ENCODE measurements around the gene ECE2.

- TF ChIP-seq, protein P1, sequence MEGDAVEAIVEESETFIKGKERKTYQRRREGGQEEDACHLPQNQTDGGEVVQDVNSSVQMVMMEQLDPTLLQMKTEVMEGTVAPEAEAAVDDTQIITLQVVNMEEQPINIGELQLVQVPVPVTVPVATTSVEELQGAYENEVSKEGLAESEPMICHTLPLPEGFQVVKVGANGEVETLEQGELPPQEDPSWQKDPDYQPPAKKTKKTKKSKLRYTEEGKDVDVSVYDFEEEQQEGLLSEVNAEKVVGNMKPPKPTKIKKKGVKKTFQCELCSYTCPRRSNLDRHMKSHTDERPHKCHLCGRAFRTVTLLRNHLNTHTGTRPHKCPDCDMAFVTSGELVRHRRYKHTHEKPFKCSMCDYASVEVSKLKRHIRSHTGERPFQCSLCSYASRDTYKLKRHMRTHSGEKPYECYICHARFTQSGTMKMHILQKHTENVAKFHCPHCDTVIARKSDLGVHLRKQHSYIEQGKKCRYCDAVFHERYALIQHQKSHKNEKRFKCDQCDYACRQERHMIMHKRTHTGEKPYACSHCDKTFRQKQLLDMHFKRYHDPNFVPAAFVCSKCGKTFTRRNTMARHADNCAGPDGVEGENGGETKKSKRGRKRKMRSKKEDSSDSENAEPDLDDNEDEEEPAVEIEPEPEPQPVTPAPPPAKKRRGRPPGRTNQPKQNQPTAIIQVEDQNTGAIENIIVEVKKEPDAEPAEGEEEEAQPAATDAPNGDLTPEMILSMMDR (IDR thresholded peaks at IDR 0.05; ENCODE audit: low read length) = no peak
- TF ChIP-seq EZH2 (IDR thresholded peaks at IDR 0.05; ENCODE audit: borderline replicate concordance, low read length) = no peak
Measured at GRCh38 chr3:184230081-184230602, 45.7 kb upstream of the ECE2 start.

Data from OCI-LY1 (cell line).